IMR-90 (cell line): ENCODE measurements around the gene SLC22A7.

Experiments
- BHLHE40 ChIP-seq: fragments of 150-350 bp; IDR thresholded peaks from 2 replicates; pipeline ENCODE4 v1.6.1; 2016; ENCODE audit warnings: mild to moderate bottlenecking, low read depth, low read length
- FOS ChIP-seq: fragments of 150-350 bp; IDR thresholded peaks from 2 replicates; pipeline ENCODE4 v1.6.1; 2016; ENCODE audit warnings: low read depth, low read length
- MAZ ChIP-seq: IDR thresholded peaks from 2 replicates; pipeline ENCODE4 v1.6.1; 2012; ENCODE audit warnings: low read depth, mild to moderate bottlenecking, low read length, improper control_type of control experiment, moderate library complexity, borderline replicate concordance
- NFE2L2 ChIP-seq: fragments of 150-350 bp; IDR thresholded peaks from 2 replicates; pipeline ENCODE4 v1.6.1; 2016; ENCODE audit warnings: low read depth, mild to moderate bottlenecking, low read length
- POLR2A ChIP-seq: IDR thresholded peaks from 2 replicates; pipeline ENCODE4 v1.6.1; 2012; ENCODE audit warnings: mild to moderate bottlenecking, low read depth, low read length
- RAD21 ChIP-seq: IDR thresholded peaks from 2 replicates; pipeline ENCODE4 v1.6.1; 2012; ENCODE audit warnings: low read length, improper control_type of control experiment
- RCOR1 ChIP-seq: IDR thresholded peaks from 2 replicates; pipeline ENCODE4 v1.6.1; 2012; ENCODE audit warnings: mild to moderate bottlenecking, low read length, improper control_type of control experiment; ENCODE audit not compliant: insufficient replicate concordance
- TF ChIP-seq, protein P1 (sequence below): conservative IDR thresholded peaks from 2 replicates; pipeline ENCODE4 v1.5.1; 2012; ENCODE audit warnings: mild to moderate bottlenecking, low read depth, low read length, improper control_type of control experiment
- TF ChIP-seq, protein P2 (sequence below): fragments of 150-350 bp; IDR thresholded peaks from 2 replicates; pipeline ENCODE4 v1.6.1; 2016; ENCODE audit warnings: low read depth, mild to moderate bottlenecking, low read length, moderate library complexity, borderline replicate concordance

DNA sequence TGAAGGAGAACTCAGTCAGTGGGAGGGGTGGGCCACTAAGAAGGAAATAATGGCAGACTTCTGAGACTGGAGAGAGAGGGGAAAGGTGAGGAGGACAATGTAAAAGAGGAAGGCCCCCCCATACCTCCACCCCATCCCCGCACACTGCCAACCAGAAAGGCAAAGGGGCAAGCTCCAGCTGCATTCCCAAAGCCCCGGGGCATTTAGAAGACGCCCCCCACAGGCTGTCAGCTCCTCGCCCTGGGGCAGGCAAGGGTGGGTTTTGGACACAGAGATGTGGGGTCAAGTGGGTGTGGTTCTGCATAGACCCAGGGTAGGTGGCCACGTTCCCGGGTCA, 20.8 kb upstream of the SLC22A7 start:
- TF ChIP-seq, protein P1, sequence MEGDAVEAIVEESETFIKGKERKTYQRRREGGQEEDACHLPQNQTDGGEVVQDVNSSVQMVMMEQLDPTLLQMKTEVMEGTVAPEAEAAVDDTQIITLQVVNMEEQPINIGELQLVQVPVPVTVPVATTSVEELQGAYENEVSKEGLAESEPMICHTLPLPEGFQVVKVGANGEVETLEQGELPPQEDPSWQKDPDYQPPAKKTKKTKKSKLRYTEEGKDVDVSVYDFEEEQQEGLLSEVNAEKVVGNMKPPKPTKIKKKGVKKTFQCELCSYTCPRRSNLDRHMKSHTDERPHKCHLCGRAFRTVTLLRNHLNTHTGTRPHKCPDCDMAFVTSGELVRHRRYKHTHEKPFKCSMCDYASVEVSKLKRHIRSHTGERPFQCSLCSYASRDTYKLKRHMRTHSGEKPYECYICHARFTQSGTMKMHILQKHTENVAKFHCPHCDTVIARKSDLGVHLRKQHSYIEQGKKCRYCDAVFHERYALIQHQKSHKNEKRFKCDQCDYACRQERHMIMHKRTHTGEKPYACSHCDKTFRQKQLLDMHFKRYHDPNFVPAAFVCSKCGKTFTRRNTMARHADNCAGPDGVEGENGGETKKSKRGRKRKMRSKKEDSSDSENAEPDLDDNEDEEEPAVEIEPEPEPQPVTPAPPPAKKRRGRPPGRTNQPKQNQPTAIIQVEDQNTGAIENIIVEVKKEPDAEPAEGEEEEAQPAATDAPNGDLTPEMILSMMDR = no peak
- no peak for TF ChIP-seq POLR2A
- TF ChIP-seq BHLHE40 = no peak
- TF ChIP-seq NFE2L2 = no peak
- no peak for TF ChIP-seq RCOR1
- TF ChIP-seq, protein P2, sequence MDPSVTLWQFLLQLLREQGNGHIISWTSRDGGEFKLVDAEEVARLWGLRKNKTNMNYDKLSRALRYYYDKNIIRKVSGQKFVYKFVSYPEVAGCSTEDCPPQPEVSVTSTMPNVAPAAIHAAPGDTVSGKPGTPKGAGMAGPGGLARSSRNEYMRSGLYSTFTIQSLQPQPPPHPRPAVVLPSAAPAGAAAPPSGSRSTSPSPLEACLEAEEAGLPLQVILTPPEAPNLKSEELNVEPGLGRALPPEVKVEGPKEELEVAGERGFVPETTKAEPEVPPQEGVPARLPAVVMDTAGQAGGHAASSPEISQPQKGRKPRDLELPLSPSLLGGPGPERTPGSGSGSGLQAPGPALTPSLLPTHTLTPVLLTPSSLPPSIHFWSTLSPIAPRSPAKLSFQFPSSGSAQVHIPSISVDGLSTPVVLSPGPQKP = no peak
- no peak for TF ChIP-seq MAZ
- no peak for TF ChIP-seq RAD21
- no peak for TF ChIP-seq FOS
